Panc1 (cell line): ENCODE measurements around the gene LOX.

Experiments
- POLR2AphosphoS5 ChIP-seq: IDR thresholded peaks from 2 replicates; pipeline ENCODE4 v1.6.1; 2012; ENCODE audit warnings: mild to moderate bottlenecking, low read depth, low read length, moderate library complexity
- REST ChIP-seq, 2 experiments: IDR thresholded peaks; 2 replicates each; pipeline ENCODE4 v1.6.1; 2011 to 2012; ENCODE audit warnings: low read depth in 2 of 2, control low read depth in 1 of 2, low read length in 1 of 2, mild to moderate bottlenecking in 1 of 2, moderate library complexity in 1 of 2; ENCODE audit not compliant: insufficient read depth in 1 of 2
- SIN3A ChIP-seq: IDR thresholded peaks from 2 replicates; pipeline ENCODE4 v1.6.1; 2012; ENCODE audit warnings: low read depth, mild to moderate bottlenecking, low read length, moderate library complexity, borderline replicate concordance; ENCODE audit not compliant: insufficient read depth
- TCF7L2 ChIP-seq: IDR thresholded peaks from 2 replicates; pipeline ENCODE4 v1.6.1; 2011; ENCODE audit warnings: mild to moderate bottlenecking, low read depth, low read length, inconsistent platforms
- TF ChIP-seq, protein P1 (sequence below): fragments of 450-650 bp; IDR thresholded peaks from 2 replicates; pipeline ENCODE4 v1.5.1; 2017; ENCODE audit warnings: mild to moderate bottlenecking

GRCh38 chr5:122078116-122079110, at the start of gene LOX:
- TF ChIP-seq SIN3A, result no peak
- no peak for TF ChIP-seq POLR2AphosphoS5
- TF ChIP-seq, protein P1, sequence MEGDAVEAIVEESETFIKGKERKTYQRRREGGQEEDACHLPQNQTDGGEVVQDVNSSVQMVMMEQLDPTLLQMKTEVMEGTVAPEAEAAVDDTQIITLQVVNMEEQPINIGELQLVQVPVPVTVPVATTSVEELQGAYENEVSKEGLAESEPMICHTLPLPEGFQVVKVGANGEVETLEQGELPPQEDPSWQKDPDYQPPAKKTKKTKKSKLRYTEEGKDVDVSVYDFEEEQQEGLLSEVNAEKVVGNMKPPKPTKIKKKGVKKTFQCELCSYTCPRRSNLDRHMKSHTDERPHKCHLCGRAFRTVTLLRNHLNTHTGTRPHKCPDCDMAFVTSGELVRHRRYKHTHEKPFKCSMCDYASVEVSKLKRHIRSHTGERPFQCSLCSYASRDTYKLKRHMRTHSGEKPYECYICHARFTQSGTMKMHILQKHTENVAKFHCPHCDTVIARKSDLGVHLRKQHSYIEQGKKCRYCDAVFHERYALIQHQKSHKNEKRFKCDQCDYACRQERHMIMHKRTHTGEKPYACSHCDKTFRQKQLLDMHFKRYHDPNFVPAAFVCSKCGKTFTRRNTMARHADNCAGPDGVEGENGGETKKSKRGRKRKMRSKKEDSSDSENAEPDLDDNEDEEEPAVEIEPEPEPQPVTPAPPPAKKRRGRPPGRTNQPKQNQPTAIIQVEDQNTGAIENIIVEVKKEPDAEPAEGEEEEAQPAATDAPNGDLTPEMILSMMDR, result no peak
- 0 out of 4 replicates have a peak, but pooled peaks of 1 of the 2 experiments have one; percentile 18 for TF ChIP-seq REST (IDR thresholded peaks at IDR 0.05; ENCODE audit: insufficient read depth in 1 of 2, low read depth in 2 of 2, low read length in 1 of 2)
- TF ChIP-seq TCF7L2, result no peak
